GM13977 (cell line): ENCODE measurements around the gene NOP56.

Experiments used
- DNase-seq: peaks from one replicate; pipeline ENCODE4 v3.0.0; 2012; ENCODE audit warnings: low spot score
- in situ Hi-C: fragments of 300-500 bp; cut with MboI; formaldehyde crosslinking; loops from one replicate; pipeline ENCODE4 v1.12.0; 2022; ENCODE audit warnings: low sequenced_read_pairs, low pct_unique_long_range_greater_than_20kb, mixed read lengths, inconsistent platforms; ENCODE audit not compliant: unreplicated experiment
- TF ChIP-seq, protein P1 (sequence below): IDR thresholded peaks from 2 replicates; pipeline ENCODE4 v1.5.1; 2012; ENCODE audit warnings: mild to moderate bottlenecking, control low read depth; ENCODE audit not compliant: insufficient read depth; ENCODE audit errors: extremely low read depth, missing control alignments

NOP56 gene

DNA sequence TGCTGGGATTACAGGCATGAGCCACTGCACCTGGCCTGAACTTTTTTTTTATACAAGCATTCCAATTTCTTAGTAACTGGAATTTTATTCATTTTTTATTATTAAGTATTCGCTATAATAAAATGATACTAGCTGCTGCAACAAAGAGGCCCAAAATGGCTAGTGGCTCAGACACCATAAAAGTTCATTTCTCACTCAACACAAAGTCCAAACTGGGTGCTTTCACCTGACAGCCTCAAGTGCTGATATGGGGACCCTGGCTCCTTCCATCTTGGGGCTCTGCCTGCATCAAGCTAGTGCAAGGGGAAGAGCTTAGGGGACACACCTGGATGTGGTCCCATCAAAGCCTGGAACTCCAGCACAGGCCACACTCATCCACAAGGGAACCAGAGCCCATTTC lies 12.2 kb upstream of the NOP56 start:
- TF ChIP-seq, protein P1, sequence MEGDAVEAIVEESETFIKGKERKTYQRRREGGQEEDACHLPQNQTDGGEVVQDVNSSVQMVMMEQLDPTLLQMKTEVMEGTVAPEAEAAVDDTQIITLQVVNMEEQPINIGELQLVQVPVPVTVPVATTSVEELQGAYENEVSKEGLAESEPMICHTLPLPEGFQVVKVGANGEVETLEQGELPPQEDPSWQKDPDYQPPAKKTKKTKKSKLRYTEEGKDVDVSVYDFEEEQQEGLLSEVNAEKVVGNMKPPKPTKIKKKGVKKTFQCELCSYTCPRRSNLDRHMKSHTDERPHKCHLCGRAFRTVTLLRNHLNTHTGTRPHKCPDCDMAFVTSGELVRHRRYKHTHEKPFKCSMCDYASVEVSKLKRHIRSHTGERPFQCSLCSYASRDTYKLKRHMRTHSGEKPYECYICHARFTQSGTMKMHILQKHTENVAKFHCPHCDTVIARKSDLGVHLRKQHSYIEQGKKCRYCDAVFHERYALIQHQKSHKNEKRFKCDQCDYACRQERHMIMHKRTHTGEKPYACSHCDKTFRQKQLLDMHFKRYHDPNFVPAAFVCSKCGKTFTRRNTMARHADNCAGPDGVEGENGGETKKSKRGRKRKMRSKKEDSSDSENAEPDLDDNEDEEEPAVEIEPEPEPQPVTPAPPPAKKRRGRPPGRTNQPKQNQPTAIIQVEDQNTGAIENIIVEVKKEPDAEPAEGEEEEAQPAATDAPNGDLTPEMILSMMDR, result no peak
- no peak for DNase-seq
- in situ Hi-C loops, result no loop called here

DNA sequence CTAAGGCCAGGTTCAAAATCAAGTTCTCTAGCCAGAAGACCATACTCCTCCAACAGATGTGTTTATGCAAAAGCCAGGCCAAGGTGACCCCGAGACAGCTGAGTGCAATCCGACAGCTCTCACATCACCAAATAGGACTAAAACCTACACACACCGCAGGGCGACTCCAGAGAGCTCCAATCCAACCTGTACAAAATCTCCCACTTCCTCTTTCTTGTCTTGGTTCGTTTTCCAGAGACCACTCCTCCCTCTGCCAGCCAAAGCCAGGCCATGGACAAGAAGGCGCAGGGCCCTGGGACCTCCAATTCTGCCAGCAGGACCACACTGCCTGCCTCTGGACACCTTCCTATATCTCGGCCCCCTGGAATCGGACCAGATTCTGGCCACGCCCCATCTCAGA lies 11.5 kb upstream of the NOP56 start:
- in situ Hi-C loops, result no loop called here
- TF ChIP-seq, protein P1, result no peak
- DNase-seq, result no peak

DNA sequence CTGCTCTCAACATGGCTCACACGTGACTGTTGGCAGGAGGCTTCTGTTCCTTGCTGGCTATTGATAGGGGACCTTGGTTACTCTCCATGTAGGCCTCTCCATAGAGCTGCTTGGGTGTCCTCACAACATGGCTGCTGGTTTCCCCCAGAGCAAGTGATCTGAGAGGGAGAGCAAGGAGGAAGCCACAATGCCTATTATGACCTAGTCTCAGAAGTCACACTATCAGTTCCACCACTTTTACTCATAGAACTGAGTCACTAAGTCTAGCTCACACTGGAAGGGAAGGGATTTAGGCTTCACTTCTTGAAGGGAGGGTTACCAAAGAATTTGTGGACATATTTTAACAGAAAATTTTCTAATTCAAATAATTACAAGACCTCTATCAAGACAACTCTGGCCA lies 8.7 kb upstream of the NOP56 start:
- TF ChIP-seq, protein P1, result no peak
- in situ Hi-C loops, result no loop called here

DNA sequence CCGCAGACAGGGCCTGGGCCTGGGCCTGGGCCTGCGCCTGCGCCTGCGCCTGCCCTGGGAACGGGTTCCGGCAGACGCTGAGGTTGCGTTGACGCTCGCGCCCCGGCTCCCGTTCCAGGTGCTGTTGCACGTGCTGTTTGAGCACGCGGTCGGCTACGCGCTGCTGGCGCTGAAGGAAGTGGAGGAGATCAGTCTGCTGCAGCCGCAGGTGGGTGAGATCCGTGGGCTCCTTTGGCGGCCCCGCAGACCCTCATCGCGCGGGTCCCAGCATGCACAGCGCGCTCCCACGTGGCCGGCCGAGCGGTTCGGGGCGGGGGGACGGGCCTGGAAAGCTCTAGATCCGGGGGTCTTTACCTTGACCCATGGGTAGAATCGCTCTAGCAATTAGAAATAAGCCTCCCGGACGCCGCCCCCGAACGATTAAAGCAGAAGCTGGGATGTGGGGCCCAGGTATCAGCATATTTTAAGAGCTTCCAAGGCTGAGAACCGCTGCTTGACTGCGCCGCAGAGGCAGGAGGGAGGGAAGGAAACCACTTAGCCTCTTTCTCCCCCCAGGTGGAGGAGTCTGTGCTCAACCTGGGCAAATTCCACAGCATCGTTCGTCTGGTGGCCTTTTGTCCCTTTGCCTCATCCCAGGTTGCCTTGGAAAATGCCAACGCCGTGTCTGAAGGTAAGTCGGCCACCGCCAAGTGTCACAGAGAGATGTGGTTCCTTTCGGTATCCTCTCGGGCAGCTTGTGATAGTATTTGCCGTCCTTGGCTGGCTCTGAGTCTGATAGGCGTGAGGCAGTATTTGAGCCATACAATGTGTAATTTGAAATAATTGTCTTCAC lies 508 bp downstream of the NOP56 start:
- in situ Hi-C loops, result no loop called here
- TF ChIP-seq, protein P1, result no peak
- peak; percentile 64 for DNase-seq

More for the DNA sequence above, 8.7 kb upstream of the NOP56 start:
- DNase-seq, result no peak

DNA sequence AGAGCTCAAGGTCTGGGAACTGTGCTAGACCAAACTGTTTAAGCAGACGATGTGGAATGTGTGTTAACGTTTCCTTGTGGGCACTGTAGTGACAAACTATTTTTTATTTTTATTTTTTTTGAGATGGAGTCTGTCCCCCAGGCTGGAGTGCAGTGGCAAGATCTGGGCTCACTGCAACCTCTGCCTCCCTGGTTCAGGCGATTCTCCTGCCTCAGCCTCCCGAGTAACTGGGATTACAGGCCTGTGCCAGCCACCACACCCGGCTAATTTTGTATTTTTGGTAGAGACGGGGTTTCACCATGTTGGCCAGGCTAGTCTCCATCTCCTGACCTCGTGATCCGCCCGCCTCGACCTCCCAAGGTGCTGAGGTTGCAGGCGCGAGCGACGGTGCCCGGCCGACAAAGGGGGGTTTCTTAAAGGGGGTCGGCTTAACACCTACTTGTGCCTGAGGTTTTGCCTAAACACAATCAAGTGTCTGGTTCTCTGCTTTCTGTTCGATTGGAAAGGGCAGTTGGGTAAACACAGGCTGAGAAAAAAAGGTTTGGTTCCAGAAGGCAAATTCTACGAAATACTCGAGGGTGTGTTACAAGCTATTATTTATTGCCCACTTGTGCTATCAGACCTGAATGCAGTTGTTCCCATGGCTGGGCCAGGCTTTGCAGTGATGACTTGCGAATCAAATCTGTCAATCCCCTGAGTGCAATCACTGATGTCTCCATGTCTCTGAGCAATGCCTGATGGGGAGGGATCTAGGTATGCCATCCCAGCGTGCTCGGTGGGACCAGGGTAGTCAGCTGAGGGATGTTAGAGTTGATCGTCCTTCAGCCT lies 1.3 kb downstream of the NOP56 start:
- in situ Hi-C loops, result no loop called here
- DNase-seq, result no peak
- TF ChIP-seq, protein P1, result no peak

DNA sequence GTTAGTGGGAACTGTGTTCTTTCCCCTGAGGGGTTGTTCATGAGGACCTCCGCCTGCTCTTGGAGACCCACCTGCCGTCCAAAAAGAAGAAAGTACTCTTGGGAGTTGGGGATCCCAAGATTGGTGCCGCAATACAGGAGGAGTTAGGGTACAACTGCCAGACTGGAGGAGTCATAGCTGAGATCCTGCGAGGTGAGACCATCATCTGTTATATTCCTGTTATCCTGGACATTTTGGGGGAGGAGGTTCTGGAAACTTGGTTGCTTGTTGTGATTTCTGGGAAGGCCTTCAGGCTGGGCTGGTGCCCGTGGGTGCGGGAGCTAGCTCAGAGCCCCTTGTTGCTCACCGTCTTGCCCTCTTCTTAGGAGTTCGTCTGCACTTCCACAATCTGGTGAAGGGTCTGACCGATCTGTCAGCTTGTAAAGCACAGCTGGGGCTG lies 2.0 kb downstream of the NOP56 start:
- in situ Hi-C loops, result no loop called here
- TF ChIP-seq, protein P1, result no peak
- no peak for DNase-seq
